Stimulated activated naive CD4-positive, alpha-beta T cell (primary cell): ENCODE results near the gene GPRC5A.

Source experiments
- DNase-seq, 6 experiments: peaks; one replicate each; lab custom pipeline; 2025; lab: John Stamatoyannopoulos, UW

GPRC5A gene

GRCh38 chr12:12941450-12942350 is 50.3 kb downstream of the GPRC5A start:
- DNase-seq = no peak

DNA sequence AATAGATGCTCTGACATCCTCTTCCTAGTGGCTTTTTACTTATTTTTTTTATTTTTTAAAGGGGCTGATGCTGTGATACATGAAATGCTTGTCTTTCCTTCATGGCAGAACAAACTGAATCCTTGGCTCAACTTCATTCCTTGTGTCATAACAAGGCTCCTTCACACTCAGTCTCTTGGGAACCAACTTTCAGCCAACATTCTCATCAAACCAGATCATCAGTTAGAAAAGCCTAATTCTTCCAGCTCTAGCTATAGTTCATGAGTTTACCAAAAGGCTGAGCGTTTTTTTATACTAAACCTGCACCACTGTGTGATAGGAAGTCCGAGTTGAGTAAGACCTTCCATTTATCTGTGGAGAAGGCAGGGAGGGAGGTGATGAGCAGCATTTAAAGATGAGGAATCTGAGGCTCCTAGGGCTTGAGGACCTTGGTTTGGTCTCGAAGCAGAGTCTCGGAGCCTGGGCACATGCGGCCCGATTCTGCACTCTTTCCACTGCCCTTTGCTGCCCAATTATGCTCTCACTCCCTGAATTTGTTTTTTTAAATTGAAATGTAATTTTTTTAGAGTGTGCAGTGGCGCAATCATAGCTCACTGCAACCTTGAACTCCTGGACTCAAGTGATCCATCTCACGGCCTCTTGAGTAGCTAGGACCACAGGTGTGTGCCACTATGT is 52.4 kb downstream of the GPRC5A start:
- DNase-seq = no peak

GRCh38 chr12:12945591-12945990 is 54.2 kb downstream of the GPRC5A start:
- no peak for DNase-seq

- DNase-seq = no peak
These were observed 55.5 kb downstream of the GPRC5A start for GRCh38 chr12:12946686-12947355.

GRCh38 chr12:12947902-12948301 is 56.5 kb downstream of the GPRC5A start:
- no peak for DNase-seq

DNA sequence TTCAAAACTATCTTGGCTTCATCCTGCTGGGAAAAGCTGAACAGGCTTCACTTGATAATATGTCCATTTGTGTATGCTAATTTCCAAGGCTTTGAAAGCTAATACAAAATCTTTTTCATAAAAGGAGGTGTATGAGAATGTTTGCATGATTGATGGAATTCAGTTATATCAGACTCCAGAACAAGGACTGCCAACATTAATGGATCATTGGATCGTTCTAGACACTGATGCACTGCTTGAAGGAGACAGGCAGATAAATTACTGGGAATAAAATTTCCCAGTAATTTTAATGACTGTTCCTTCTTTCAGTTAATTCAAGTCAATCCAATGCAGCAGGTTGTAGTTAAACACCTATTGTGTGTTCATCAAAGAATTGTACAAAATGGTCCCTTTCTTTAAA is 60.1 kb downstream of the GPRC5A start:
- no peak for DNase-seq

DNA sequence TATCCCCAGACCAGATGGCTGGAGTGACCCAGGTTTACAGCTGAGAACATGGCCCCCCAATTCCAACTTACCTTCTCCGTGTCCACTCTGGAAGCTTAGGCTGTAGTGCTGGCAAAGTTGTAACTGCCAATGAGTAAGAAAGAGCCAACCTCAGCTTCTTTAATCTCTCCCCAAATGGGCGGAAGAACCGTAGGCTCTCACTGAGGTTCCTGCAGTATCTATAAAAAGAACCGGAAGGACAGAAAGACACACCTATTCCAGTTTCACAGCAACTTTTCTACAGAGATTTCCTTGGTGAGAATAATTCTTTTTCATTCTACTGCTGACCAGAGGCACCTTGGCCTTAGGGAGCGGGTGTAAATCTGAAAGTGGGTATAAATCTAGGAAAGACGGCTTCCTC is 60.7 kb downstream of the GPRC5A start, which contains the start of gene GPRC5D:
Gene GPRC5D (minus strand): TSS at position 135 of the 400 bp plus-strand sequence. CDS start 1,786 bp downstream, outside the sequence.
- no peak for DNase-seq

DNA sequence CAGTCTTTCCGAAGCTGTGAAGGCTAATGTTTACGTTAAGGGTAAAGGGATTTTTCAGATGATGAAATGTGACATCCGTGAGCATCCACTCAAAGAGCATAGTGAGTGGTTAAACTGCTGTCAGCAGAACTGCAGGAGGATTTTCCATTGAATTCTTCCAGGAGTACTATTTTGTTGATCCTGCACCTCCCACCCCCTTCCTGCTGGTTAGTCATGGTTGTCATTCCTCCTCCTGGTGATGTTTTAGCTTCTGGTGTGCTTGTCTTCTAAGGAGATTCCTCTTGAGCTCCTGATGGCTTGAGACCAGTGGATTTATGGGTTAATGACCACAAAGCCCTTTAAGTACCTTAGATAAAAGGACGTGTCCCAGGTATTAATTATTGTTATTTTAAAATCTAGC is 63.0 kb downstream of the GPRC5A start:
- DNase-seq = no peak

GRCh38 chr12:12954878-12955625 is 63.7 kb downstream of the GPRC5A start:
- DNase-seq = no peak

- DNase-seq = no peak
These were observed 67.5 kb downstream of the GPRC5A start for GRCh38 chr12:12958886-12959285.

GRCh38 chr12:12960639-12961209 is 69.4 kb downstream of the GPRC5A start:
- no peak for DNase-seq

DNA sequence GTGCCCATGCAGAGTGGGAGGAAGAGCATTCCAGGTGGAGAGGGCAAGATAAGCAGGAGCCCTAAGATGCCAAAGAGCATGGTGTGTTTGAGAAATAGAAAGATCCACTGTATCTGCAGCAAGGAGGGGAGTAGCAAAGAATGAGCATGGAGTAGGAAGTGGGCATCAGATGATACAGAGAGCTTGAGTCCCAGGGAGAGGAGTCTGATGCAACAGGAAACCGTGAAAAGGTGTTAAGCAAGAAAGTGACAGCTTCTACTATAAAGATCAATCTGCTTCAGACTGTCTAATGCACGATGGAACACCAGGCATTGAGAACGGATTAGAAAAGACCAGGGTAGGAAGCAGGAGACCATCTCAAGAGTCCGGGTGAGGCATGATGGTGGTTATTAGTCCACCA is 72.9 kb downstream of the GPRC5A start:
- DNase-seq = no peak

DNA sequence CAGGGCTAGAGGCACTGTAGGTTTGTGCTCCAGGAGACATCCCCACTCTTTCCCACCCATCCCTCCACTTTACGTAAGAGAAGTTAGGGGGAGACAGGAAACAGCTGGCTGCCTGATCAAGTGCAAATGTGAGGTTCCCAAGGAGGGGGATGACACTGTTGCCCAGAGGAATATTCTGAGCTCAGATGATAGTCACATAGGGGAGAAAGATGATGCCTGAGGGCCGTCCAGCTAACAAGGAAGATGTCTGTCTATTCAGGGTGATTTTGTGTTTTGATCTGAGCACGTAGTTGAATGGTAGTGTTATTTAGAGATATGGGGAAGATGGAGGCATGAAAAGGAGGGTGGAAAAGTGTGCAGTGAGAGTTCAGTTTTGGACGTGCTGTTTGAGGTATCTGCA is 74.5 kb downstream of the GPRC5A start:
- DNase-seq = no peak
